CMK (cell line): ENCODE data around the gene CASKIN1.
"Not testable (repeated sequence)": the region's sequence is repeated elsewhere in the genome, so short reads cannot be mapped to it uniquely, and the experiment has no call there.

ENCODE experiments used
- DNase-seq: peaks from one replicate; pipeline ENCODE4 v3.0.0-alpha.2; 2010; ENCODE audit warnings: low read depth

The CASKIN1 gene

DNA sequence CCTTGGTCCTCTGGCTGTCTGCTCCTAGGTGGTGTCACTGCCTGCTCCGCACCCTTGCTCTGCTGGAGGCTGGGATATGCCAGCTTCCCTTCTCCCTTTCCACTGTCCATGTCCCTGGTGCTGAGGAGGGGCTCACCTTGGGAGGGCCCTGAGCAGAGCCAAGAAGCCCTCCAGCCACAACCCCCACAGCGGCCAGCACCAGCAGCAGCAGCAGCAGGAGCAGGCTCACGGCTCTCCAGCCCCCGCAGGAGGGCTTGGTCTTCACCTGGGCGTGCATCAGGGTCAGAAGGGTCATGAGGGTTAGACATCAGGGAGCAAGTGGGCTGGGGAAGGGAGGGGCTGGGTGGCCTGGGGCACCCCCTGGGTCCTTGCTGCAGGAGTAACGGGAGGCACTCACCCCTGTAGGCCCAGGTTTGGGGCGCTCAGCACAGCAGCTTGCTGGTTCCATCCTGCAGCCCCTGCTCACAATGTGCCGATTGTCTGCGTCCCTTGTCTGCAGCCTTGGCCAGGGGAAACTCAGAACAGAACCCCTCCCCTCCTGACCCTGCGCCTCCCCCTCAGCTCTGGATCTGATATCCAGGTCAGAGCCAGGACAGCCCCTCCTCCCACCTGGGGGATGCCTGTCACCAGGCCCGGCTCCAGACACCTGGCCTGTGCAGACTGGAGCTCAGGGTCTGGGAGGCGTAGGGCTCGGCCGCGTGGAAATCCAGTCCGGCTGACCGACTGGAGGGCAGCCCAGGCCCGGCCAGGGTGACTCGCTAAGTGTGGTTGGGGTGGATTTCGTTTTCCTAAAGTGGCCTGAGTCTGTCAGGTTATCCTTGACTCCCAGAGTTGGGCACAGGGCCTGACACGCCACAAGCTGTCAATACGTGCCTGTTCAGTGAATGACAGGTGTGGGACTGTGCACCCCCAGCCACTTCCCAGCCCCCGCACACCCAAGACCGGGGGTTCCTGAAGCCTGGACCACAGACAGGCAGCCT, 14.3 kb upstream of the CASKIN1 start, which contains the start of gene BRICD5:
Gene BRICD5 (minus strand): TSS at position 478 of the 980 bp plus-strand sequence. CDS start 30 bp downstream, at position 448.
- no peak for DNase-seq

DNA sequence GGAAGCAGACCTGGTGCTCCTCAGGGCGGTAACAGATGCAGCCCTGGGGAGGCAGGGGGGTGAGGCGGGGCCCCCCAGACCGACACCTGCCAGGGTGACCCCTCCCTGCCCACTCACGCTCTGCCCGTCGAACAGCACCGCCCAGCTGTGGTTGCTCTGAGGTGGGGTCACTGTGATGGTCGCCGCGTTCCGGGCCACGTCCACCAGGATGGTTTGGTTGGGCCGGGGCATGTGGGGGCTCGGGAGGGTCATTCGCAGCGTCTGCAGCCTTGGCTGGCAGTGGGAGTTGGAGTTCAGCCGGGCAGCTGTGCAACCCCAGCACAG, 13.6 kb upstream of the CASKIN1 start:
- DNase-seq, result no peak

DNA sequence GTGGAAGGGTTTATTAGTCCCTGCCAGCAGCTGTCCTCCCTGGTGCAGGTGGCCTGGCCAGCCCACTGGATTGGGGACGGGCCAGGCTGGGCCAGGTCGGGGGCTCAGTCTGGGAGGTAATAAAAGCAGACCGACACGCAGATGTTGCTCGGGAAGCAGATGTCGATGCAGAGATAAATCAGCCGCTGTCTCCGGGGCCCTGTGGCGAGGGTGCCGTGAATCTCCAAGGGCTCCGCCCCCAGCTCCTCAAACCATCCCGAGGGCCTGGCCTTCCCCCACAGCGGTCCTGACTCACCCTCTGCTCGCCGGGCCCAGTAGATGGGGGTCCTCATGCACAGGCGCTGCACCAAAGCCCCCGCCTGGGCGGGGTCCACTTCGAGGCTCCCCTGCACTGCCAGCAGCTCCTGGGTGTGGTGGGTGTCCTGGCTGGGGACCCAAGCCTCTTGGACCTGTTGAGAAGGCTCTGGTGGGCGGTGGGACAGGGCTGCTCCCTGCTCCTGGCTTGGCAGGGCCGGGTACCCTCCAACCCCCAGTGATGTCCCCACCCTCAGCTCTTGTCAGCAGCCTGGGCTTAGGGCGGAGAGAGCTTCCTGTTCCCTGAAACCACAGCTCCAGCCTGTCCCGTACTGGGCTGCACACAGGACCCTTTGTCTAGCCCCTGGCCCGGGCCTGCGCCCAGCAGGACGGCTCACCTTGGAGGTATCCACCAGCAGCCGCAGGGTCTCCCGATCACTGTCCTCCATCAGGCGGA, 13.0 kb upstream of the CASKIN1 start:
- no peak for DNase-seq

DNA sequence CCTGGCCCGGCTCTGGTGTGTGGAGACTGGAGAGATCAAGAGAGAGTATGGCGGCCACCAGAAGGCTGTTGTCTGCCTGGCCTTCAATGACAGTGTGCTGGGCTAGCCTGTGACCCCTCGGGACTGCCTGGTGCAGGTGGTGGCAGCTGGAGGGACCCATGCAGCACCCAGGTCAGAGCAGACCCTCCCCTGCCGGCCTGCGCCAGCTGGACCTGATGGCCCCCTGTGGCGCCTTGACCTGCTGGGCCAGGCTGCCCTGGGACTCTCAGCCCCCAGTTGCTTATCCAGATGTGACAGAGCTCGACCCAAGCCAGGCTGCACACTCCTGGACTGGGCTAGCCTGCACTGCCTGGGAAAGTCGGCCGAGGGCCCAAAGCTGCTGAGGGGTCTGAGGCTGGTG, 12.4 kb upstream of the CASKIN1 start:
- DNase-seq, result no peak

DNA sequence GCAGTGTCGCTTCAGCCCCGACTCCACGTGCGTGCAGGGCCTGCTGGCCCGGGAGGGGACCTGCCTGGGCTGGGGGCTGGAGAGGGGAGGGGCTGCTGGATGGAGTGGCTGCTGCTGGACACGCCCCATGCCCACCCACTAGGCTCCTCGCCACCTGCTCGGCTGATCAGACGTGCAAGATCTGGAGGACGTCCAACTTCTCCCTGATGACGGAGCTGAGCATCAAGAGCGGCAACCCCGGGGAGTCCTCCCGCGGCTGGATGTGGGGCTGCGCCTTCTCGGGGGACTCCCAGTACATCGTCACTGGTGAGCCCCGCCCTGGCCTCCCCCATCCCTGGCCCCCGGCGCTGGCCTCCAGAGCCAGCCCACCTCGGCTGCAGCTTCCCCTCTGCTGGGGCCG, 11.9 kb upstream of the CASKIN1 start:
- DNase-seq, result no peak

DNA sequence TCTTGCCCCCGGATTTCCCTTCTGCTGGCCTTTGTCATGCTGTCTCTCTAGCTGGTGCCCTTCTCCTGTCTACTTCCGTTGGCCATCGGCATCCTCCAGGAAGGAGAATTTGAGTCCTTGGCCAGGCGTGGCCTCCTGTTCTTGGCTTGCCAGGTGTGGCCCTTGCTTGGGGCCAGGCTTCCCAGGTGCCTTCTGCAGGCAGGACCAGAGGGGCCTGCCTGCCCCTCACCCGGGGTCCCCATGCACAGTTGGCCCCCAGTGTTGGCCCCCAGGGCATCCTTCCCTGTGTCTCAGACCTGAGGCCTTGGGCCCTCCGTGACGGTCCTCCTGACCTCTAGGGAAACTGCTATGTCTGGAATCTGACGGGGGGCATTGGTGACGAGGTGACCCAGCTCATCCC, 11.5 kb upstream of the CASKIN1 start:
- DNase-seq, result no peak

DNA sequence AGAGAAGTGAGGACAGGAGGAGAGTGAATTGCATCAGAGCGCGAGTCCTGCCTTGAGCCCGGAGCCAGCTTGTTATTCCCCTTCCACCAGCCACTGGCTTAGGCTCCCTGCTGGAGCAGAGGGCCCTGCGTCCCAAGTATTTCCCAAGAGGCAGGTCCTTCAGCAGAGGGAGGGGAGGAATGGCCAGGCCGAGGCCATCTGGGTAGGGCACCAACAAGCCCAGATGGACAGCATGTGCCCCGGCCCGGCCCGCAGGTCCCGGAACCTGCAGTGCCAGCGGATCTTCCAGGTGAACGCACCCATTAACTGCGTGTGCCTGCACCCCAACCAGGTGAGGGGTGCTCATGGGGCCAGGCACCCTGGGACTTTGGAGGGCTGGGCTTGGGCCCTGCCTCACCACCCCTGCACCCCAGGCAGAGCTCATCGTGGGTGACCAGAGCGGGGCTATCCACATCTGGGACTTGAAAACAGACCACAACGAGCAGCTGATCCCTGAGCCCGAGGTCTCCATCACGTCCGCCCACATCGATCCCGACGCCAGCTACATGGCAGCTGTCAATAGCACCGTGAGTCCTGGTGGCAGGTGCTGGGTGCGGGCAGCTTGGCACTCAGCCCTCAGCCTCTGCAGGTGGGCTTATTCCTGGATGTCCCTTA, 10.5 kb upstream of the CASKIN1 start:
- no peak for DNase-seq

DNA sequence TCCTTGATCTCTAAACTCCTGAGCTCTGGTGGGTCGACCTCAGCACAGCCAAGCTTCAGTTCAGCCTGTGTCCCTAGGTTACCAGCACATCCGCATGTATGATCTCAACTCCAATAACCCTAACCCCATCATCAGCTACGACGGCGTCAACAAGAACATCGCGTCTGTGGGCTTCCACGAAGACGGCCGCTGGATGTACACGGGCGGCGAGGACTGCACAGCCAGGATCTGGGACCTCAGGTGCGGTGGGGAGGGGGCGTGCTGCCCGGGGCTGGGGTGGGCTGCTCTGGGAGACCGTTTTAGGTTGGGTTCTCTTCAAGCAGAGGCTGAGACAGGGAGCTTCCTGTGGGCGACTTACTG, 10.0 kb upstream of the CASKIN1 start:
- DNase-seq, result no peak

DNA sequence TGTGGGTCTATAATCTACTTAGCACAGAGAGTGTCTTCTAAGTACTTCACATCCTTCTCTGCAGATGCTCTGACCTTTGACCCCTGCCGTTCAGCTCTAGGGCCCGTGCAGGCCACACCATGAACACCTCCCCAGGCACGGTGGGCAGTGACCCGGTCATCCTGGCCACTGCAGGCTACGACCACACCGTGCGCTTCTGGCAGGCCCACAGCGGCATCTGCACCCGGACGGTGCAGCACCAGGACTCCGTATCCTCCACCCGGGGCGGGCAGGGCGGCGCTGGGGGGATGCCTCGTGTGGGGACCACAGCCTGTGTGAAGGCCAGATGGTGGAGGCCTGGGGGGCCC, 9.5 kb upstream of the CASKIN1 start:
- no peak for DNase-seq

DNA sequence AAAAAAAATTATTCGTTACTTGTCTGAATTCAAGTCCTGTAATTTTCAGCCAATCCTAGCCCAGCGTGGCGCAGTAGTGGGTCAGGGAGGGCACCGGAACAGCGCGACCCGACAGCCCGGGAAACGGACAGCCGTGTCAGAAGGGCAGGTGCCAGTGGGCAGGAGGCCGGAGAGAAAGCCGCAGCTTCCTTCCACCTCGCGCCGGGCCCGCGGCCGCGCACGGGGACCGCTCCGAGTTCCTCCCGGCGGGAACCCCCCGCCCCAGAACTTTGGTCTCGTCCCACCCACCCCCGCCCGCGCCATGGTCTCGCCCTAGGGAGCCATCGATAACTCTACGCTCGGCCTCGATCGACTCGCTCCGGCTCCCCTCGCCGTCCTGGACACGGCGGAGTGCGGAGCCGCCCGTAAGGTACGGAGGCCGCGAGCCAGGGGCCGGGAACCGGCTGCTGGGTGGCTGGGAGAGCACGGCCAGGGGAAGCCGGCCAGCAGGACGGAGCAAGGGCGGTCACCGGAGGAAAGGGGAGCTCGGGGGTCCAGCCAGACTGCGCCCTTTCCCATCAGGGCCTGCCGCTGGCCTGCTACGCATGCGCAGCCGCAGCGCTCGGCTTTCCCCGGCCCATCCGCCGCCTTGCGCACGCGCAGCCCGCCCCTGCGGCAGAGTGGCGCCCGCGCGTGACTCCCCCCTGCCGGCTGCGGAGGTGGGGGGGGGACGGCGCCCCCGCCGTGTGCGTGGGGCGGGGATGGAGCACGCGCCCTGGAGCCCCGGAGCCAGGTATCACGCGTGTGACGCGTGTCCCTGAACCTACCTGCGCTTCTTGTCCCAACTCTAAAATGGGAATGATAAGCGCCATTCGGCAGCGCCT, 8.9 kb upstream of the CASKIN1 start, which contains the start of gene MLST8:
Gene MLST8 (plus strand): TSS at position 351 of the 863 bp plus-strand sequence. CDS start 632 bp downstream, outside the sequence.
- DNase-seq, result peak; percentile 70

DNA sequence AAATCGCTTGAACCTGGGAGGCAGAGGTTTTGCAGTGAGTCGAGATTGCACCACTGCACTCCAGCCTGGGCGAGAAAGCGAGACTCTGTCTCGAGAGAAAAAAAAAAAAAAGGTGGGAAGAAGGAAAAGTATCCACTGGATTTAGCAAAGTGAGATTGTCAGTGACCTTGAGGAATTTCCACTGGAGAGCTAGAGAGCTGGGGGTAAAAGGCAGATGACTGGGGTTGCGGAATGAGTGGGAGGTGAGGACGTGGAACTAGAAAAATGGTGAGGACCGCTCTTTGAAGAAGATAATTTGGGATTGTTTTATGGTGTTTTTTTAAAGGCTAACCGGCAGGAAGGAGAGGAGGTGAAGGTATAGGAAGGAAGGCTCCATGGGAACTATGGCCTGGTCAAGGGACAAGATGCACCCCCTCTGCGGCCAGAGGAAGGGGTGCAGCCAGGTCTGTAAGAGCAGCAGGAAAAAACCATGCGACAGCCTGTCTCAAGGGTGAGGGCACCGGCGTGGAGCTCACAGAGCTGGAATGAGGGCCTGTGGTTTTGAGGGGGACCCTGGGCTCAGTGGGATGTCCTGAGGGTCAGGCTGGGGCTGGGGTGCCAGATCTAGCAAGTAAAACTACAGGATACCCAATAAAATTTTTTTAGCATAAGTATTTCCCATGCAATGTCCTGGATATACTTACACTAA, 8.2 kb upstream of the CASKIN1 start:
- no peak for DNase-seq

DNA sequence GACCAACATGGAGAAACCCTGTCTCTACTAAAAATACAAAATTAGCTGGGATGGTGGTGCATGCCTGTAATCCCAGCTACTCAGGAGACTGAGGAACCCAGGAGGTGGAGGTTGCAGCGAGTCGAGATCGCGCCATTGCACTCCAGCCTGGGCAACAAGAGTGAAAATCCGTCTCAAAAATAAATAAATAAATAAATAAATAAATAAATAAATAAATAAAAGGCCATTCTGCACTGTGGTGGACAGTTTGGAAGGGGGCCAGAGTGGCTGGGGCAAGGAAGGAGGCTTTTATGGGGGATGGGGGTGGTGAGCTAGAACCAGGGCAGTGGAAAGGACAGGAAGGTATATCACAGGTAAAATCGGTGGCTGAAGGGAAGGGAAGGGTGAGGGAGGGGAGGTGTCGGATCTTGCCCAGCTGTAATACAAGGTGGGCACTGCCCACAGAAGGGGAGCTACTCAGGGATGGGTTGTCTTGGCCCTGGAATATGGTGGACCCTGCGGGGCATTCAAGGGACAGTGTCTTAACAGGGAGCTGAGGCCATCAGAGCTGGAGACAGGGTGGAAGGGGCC, 6.8 kb upstream of the CASKIN1 start:
- DNase-seq, result not testable (repeated sequence)

DNA sequence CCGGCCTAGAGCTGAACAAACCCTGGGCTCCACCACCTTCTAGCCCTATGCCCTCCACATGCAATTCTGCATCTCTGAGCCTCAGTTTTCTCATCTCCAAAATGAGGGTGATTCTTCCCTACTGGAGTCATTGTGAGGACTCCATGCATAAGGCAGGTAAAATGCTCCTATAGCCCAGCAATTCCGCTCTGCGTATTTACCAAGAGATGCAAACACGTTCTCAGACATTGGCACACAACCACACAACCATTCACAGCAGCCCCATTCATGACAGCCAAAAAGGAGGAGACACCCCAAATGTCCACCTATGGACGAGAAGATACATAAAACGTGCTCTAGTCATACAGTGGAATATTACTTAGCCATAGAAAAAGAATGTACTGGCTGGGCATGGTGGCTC, 3.9 kb upstream of the CASKIN1 start:
- no peak for DNase-seq

DNA sequence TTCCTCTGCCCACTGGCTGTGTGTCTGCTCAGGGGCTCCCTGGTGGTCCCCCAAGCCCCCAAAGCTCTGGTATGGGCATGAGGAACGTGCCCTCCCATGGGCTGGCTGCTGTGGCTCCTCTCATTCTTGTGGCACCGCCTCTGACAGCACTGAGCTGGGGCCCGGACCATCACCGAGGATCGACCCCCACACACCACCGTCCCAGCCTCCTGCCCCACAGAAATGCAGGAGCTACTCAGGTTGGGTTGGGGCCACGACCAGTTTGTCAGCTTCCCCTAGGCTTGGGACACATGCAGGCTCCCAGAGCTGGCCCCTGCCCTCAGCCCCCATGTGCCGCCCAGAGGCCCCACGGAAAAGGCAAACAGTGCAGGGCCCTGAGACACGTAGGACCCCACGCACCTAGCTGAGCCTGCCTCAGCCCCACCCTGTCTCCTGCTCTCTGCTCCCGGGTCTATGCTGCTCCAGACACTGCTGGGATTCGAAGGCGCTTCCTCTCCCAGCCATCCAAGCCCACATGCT, 3.3 kb upstream of the CASKIN1 start:
- no peak for DNase-seq

DNA sequence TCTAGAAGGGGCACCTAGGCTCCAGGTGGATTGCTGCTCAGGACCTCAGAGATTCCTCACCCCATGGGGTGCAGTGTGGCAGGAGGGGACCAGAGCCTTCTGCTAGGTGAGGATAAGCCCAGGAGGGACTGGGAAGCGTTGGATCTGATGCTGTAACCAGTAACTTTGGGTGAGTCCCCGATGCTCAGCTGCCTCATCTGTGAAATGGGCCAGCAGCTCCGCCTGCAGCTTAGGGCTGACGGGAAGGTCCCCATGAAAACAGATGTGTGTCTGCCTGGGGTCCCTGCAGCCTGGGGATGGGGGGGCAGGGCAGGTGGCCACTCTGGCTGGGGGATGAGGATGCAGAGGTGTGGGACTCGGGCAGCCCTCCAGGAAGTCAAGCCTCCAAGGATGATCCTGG, 2.7 kb upstream of the CASKIN1 start:
- no peak for DNase-seq

DNA sequence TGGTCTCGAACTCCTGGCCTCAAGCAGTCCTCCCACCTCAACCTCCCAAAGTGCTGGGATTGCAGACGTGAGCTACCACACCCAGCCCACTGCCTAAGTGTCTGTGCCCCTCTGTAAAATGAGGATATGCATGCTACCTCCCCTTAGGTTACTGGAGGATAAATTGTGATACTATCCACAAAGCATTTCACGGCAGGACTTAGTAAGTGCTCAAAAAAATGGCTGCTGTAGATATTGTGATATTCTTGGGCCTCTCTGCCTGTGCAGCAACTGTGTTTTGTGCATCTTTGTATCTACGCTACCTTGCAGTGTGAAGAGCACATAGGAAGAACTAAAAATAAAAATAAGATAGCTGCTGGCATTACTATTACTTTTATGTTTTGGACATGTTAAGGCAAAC, 1.9 kb upstream of the CASKIN1 start:
- DNase-seq, result no peak

DNA sequence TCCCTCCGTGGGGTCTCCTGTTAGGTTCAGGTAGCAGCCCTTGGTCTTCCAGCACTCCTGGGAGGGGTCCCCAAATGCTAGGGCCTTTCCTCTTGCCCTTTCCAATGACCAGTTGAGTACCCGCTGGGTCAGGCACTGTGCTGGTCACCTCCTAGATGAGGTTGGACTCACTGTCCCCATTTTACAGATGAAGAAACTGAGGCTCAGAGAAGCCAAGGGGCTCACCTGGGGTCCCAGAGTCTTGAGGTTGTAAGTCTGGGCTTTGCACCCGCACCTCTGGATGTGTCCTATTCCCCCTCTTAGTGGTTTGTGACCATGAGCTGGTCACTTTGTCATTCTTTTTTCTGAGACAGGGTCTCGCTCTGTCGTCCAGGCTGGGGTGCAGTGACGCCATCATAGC, 1.4 kb upstream of the CASKIN1 start:
- no peak for DNase-seq

DNA sequence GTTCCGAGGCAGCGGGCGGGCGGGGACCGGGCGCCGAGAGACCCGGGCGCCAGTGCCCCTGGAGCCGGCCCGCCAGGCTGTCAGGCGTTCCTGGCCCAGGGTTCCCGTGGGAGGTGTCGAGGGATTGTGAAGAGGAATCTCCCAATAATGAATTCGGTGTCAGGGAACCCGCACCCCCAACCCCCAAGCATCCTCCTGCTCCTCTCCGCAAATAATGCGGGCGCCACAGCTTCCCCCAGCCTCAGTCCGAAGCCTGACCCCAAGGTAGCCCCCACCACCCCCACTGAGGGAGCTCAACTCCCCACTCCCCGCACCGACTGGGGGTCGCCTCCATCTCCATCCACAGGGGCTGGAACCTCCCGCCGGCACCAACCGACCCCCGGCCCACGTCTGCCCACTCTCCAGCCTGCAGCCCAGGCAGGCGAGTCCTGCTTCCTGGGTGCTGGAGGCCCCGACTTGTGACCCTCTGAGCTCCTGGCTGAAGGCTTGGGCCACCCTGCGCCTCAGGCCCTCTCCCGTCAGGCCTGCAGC, 641 bp upstream of the CASKIN1 start:
- no peak for DNase-seq

DNA sequence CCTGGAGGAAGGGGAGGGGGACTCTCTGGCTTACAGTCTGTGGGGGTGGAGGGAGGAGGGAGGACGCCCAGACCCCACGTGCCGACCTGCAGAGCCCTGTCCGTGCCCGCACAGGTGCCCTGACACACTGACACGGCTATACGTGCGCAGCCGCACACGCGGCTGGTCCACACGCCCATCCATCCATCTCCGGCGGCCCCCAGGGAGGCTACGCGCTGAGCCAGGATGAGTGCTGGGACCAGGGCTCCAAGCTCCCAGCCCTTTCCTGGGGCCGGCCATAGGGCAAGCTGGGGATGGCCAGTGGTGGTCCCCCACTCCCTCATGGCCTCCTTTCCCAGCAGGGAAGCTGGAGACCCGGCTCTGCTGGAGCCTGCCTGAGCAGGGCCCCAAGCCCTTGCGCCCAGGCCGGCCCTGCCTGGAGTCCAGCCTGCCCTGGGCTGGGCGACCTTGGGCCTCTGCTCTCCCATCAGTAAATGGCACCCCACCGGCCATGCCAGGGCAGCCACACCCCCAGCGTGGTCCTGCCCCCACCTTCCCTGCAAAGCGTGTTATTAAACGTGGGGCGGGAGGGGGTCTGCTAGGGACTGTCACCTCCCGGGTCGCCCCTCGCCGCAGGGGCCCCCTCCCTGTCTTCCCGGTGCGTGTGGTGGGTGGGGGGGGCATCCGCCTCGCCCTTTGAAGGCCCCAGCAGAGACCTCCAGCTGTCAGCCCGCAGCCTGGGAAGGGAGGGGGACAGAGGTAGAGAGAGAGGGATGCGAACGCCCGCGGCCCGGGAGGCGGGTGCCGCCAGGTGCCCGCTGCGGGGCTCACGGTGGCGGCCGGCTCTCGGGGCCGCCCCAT, 863 bp downstream of the CASKIN1 start:
- DNase-seq, result no peak
